PFSK-1 (cell line): ENCODE measurements around the gene INSM1.

Source experiments
- FOXP2 ChIP-seq: optimal IDR thresholded peaks from 2 replicates; pipeline ENCODE3; 2011; ENCODE audit warnings: borderline replicate concordance, control low read depth, inconsistent platforms; ENCODE audit not compliant: insufficient read depth; ENCODE audit errors: extremely low read length, extremely low read depth
- POLR2AphosphoS5 ChIP-seq: IDR thresholded peaks from 2 replicates; pipeline ENCODE4 v1.6.1; 2012; ENCODE audit warnings: low read depth, mild to moderate bottlenecking, control low read depth, low read length, moderate library complexity
- SIN3A ChIP-seq: IDR thresholded peaks from 2 replicates; pipeline ENCODE4 v1.6.1; 2012; ENCODE audit warnings: mild to moderate bottlenecking, low read length, moderate library complexity, borderline replicate concordance; ENCODE audit not compliant: insufficient read depth
- TAF1 ChIP-seq: IDR thresholded peaks from 2 replicates; pipeline ENCODE4 v1.6.1; 2012; ENCODE audit warnings: low read length, control low read depth, borderline replicate concordance; ENCODE audit not compliant: insufficient read depth
- TF ChIP-seq, protein P1 (sequence below), 2 experiments: IDR thresholded peaks; 2 replicates each; pipeline versions ENCODE4 v1.6.1 to v1.8.0; 2011 to 2012; ENCODE audit warnings: low read depth in 2 of 2, low read length in 2 of 2, control low read depth in 1 of 2, inconsistent platforms in 1 of 2, mild to moderate bottlenecking in 1 of 2, moderate library complexity in 1 of 2; ENCODE audit not compliant: insufficient read depth in 1 of 2

INSM1 gene

DNA sequence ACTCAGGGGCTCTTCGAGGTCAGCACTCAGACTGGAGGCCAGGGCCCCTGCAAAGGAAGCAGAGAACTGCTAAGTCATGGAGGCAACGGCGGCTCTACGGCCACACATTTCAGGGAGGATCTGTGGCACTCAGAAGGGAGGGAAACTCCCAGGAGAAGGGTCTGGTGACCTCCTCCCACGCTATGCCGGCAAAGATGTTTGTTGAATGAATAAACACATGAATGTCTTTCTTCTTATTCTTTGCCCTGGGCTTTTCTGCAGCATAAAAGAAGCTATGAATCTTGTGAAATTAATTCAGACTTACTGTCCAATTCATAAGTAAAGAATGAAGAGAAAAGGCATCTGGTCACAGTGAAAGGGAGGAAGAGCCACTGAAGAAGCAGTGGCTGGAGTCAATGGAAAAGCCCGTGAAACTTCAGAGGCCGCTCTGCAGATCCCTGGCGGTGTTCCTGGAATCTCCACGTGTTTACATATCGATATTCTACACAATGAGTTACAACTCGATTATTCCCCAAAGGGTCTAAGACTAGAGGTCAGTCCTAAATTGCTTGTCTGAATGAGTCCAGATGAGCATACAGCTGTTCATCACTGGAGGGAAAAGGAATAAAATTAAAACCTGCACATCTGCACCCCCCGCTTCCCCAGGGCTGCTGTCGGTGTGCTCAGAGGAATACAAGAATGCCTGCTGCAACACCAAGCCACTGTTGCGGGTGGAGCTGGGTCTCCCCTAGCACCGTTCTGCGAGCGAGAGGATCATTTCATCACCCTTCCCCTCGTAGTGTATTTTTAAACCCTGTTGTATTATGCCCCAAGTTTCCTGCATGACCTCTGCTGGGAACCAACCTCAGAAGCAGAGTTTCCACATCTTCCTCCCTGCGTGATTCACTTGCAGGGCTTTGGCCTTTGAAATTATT is 25.6 kb downstream of the INSM1 start:
- no peak for TF ChIP-seq POLR2AphosphoS5
- TF ChIP-seq TAF1, result no peak
- TF ChIP-seq, protein P1, sequence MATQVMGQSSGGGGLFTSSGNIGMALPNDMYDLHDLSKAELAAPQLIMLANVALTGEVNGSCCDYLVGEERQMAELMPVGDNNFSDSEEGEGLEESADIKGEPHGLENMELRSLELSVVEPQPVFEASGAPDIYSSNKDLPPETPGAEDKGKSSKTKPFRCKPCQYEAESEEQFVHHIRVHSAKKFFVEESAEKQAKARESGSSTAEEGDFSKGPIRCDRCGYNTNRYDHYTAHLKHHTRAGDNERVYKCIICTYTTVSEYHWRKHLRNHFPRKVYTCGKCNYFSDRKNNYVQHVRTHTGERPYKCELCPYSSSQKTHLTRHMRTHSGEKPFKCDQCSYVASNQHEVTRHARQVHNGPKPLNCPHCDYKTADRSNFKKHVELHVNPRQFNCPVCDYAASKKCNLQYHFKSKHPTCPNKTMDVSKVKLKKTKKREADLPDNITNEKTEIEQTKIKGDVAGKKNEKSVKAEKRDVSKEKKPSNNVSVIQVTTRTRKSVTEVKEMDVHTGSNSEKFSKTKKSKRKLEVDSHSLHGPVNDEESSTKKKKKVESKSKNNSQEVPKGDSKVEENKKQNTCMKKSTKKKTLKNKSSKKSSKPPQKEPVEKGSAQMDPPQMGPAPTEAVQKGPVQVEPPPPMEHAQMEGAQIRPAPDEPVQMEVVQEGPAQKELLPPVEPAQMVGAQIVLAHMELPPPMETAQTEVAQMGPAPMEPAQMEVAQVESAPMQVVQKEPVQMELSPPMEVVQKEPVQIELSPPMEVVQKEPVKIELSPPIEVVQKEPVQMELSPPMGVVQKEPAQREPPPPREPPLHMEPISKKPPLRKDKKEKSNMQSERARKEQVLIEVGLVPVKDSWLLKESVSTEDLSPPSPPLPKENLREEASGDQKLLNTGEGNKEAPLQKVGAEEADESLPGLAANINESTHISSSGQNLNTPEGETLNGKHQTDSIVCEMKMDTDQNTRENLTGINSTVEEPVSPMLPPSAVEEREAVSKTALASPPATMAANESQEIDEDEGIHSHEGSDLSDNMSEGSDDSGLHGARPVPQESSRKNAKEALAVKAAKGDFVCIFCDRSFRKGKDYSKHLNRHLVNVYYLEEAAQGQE (IDR thresholded peaks at IDR 0.05; ENCODE audit: insufficient read depth in 1 of 2, low read depth in 2 of 2, low read length in 2 of 2), result no peak
- peak; percentile 7 for TF ChIP-seq FOXP2
- no peak for TF ChIP-seq SIN3A

DNA sequence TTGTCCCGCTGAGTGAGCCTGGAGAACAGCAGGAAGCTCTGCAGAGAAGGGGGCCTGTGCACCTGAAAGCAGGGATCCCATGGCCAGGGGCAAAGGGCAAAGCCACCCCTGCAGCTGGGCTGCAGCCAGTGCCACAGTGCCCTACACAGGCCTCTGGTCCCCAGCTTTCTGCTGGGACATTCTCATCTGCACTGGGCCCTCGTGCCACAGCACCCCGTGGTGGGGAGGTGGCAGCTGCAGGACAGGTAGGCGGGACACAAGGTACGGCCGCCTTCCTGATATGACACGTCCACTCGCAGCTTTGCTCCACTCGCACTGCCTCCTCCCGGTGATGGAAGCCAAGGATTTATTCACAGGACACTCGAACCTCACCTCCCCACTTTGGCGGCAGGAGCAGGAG is 27.2 kb downstream of the INSM1 start:
- no peak for TF ChIP-seq TAF1
- no peak for TF ChIP-seq FOXP2
- TF ChIP-seq, protein P1 (IDR thresholded peaks at IDR 0.05; ENCODE audit: insufficient read depth in 1 of 2, low read depth in 2 of 2, low read length in 2 of 2), result no peak
- no peak for TF ChIP-seq SIN3A
- no peak for TF ChIP-seq POLR2AphosphoS5

DNA sequence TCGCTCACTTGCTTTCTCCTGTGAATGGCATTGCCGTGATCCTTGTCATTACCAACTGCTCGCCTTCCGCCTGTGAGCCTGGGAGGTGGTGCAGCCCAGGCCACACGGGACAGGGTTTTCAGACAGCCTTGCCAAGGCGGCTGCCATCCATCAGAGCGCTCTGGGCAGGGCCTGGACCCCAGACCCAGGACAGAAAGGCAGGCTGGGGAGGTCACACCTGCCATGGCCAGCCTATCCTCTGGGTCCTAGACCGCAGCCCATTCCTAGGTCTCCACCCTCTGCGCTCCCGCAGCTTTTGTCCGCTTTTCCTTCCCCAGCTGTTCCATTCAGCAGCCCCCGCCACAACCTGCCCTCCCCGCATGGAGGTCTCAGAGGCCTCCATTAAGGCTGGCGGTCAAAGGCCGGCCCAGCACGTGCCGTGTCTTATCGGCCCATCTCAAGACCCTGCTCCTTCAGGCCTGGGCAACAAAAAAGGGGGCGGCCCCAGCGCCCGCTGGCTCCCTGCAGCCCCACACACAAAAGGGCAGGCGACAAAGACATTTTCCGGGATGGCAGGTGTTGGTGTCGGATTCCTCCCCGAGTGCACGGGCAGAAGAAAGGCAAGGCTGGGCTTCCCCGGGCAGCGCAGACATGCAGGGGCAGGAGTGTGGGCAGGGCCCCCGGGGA is 28.1 kb downstream of the INSM1 start:
- TF ChIP-seq FOXP2 (no peak), TAF1 (no peak)

DNA sequence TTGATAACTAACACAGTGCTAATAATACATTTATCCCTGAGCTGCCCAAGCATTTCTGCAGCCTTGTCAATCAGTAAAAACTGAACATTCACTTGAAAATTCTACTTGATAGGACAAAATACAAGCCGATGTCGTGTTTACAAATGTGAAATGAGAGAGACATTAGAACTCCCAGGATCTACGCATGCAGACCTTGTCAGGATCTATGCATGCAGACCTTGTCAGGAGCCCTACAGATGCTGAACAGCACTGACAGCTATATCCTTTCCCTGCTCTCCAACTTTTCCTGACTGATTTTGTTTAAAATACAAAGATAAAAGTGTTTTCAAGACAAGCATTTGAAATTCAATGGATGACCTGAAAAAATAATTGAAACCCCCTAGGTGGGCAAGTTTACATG is 28.9 kb downstream of the INSM1 start:
- no peak for TF ChIP-seq FOXP2
- no peak for TF ChIP-seq TAF1
- TF ChIP-seq, protein P1 (IDR thresholded peaks at IDR 0.05; ENCODE audit: insufficient read depth in 1 of 2, low read depth in 2 of 2, low read length in 2 of 2), result no peak
- TF ChIP-seq SIN3A, result no peak
- no peak for TF ChIP-seq POLR2AphosphoS5

DNA sequence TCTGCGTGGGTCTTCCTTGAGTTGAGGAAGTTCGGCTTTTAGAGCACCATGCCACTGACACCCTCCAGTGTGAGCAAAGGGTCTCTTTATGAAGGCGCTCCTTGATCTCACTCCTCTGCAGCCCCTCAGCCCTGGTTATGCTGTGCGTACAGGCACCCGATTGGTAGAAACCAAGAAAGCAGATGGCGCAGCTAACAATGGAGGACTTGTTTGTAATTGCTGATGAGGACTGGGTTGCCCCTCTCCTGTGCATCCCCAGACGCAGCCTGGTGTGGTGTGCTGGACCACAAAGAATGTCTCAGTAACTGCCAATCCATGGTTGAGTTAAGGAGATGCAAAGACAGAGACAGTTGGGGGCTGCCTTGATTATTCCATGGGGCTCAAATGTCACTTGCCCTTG is 30.2 kb downstream of the INSM1 start:
- TF ChIP-seq POLR2AphosphoS5 (no peak), TAF1 (no peak), SIN3A (no peak), FOXP2 (no peak)
- TF ChIP-seq, protein P1 (IDR thresholded peaks at IDR 0.05; ENCODE audit: insufficient read depth in 1 of 2, low read depth in 2 of 2, low read length in 2 of 2), result no peak
